Brain microvascular endothelial cell (primary cell): ENCODE results near the gene ARFGAP2.

Experiments
- DNase-seq: peaks from one replicate; pipeline ENCODE4 v3.0.0-alpha.2; 2020
- H3K27ac ChIP-seq: fragments of 250-450 bp; sonication (Bioruptor Pico); 2 replicates; pipeline ENCODE4 v1.5.1; 2020; ENCODE audit warnings: mild to moderate bottlenecking, moderate library complexity
- H3K27me3 ChIP-seq: fragments of 250-450 bp; sonication (Bioruptor Pico); replicated peaks from 2 replicates; pipeline ENCODE4 v1.5.1; 2020; ENCODE audit warnings: mild to moderate bottlenecking
- H3K36me3 ChIP-seq: fragments of 250-450 bp; sonication (Bioruptor Pico); replicated peaks from 2 replicates; pipeline ENCODE4 v1.5.1; 2020; ENCODE audit warnings: mild to moderate bottlenecking
- H3K4me3 ChIP-seq: 2 replicates; pipeline ENCODE4 v1.5.1; 2011; ENCODE audit warnings: low read depth, mild to moderate bottlenecking, control low read depth, low read length, moderate library complexity
- in situ Hi-C: cut with HindIII; loops from 2 replicates; pipeline ENCODE4 v1.10.0; 2017; ENCODE audit warnings: low sequenced_read_pairs, low pct_ligation_motif_present
- TF ChIP-seq, protein P1 (sequence below): IDR thresholded peaks from 2 replicates; pipeline ENCODE4 v1.5.1; 2011; ENCODE audit warnings: low read depth, mild to moderate bottlenecking, moderate library complexity, low read length, control low read depth, inconsistent platforms; ENCODE audit errors: missing control alignments

The ARFGAP2 gene

DNA sequence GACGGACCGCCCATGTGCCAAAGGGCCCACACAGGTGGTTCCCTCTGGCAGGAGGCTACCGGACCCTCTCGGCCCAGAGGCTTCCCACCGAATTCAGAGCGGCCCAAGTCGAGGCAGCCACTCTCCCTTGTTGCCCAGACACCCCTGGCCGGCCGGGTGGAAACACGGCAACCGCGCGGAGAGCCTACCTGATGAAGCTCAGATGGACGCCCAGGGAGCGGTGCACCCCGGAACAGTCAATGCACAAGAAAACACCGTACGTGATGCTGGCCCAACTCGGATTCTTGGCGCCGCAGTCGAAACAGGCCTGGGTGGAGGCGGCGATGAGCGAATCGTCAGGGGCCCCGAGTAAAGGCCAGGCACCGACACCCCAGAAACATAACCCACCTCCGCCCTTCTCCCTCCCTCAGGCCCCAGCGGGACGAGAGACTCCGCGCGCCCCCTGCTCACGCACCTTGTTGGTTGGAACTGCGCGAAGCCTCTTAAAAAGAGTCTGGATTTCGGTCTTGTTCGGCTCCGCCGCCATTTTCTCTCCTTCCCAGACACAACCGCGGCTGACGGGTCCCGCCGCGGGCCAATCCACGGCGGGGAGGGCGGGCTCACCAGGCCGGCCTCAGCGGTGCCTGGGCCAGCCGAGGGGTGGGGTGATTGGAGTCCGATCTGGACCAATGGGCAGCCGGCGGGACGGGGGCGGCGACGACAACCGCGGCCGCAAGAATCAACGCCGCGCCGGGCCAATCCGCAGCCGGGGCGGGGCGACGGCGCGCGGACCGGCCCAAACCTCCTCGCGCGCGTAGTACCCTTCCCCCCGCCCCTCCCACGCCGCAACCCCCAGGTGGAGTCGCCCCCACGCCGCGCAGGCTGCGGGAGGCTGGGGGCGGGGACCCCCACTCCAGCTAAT, at the start of gene ARFGAP2:
Gene ARFGAP2 (minus strand): TSS at position 552 of the 901 bp plus-strand sequence. CDS start 26 bp downstream, at position 526.
- TF ChIP-seq, protein P1, sequence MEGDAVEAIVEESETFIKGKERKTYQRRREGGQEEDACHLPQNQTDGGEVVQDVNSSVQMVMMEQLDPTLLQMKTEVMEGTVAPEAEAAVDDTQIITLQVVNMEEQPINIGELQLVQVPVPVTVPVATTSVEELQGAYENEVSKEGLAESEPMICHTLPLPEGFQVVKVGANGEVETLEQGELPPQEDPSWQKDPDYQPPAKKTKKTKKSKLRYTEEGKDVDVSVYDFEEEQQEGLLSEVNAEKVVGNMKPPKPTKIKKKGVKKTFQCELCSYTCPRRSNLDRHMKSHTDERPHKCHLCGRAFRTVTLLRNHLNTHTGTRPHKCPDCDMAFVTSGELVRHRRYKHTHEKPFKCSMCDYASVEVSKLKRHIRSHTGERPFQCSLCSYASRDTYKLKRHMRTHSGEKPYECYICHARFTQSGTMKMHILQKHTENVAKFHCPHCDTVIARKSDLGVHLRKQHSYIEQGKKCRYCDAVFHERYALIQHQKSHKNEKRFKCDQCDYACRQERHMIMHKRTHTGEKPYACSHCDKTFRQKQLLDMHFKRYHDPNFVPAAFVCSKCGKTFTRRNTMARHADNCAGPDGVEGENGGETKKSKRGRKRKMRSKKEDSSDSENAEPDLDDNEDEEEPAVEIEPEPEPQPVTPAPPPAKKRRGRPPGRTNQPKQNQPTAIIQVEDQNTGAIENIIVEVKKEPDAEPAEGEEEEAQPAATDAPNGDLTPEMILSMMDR: no peak

DNA sequence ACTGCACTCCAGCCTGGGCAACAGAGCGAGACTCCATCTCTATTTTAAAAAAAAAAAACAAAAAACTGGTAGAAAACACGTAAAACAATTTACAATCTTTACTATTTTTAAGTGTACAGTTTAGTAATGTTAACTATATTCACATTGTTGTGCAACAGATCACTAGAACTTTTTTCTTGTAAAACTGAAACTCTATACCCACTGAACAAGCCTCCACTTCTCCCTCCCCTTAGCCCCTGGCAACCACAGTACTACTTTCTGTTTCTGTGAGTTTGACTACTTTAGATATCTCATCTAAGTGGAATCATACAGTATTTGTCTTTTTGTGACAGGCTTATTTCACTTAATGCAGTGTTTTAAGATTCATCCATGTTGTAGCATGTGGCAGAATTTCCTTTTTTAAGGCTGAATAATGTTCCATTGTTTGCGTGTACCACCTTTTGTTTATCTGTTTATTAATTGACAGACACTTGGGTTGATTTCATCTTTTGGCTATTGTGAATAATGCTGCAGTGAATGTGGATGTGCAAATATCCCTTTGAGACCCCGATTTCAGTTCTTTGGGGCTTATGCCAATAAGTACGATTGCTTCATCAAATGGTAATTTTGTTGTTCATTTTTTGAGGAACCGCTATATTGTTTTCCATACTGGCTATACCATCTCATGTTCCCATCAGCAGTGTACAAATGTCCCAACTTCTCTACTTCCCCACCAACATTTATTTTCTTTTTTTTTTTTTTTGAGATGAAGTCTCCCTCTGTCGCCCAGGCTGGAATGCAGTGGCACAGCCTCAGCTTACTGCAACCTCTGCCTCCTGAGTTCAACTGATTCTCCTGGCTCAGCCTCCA, 49.1 kb upstream of the ARFGAP2 start:
- no peaks in the 10 kb centered on the region for H3K36me3 ChIP-seq
- TF ChIP-seq, protein P1: no peak
- in situ Hi-C loops: no loop called here
- DNase-seq: no peak
- no peak overlapping the region for H3K27ac ChIP-seq
- H3K27me3 ChIP-seq: no peaks in the 10 kb centered on the region
- H3K4me3 ChIP-seq: no peak overlapping the region

More for the DNA sequence above, at the start of gene ARFGAP2:
- Histone ChIP-seq H3K27ac (peak within 1 kb of the TSS; percentile 97), H3K36me3 (peaks cover 36% of the 10 kb centered on the region), H3K27me3 (no peaks in the 10 kb centered on the region), H3K4me3 (peak within 1 kb of the TSS; percentile 98)
- in situ Hi-C loops: no loop called here
- DNase-seq: peak; percentile 93

DNA sequence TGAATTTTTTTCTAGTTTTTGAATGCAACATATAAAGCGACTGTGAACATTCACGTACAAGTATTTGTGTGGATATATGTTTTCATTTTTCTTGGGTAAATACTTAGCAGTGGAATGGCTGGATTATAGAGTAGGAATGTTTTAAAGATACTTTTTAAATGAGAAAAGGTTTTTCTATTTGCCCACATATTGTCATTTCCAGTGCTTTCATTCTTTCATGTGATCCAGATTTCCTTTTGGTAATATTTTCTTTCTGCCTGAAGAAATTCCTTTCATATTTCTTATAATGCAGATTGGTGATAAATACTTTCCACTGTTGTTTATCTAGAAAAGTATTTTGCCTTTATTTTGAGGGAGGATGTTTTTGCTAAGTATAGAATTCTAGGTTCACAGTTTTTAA, 46.0 kb upstream of the ARFGAP2 start:
- Histone ChIP-seq H3K27me3 (no peaks in the 10 kb centered on the region), H3K27ac (peak overlapping the region; percentile 31), H3K36me3 (no peaks in the 10 kb centered on the region), H3K4me3 (no peak overlapping the region)
- no peak for DNase-seq
- in situ Hi-C loops: no loop called here
- TF ChIP-seq, protein P1: no peak

DNA sequence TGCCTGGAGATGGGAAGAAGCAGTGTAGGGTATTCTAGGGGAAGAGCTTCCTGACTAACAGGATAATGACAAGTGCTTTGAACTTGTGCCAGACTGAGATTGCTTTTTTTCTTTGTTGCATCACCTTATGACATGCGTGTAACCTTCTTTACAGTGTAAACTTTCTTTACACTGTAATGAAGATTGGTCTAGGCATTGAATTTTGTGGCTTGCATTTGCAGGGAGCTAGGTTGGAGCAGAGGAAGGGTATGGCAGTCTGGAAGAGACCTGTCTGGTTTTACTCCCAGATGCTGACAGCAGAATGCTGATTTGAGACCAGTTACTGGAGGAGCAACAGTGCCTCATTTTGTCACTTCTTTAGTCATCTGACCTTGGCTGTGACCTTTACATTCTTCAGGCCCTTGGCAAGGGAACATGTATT, 43.7 kb upstream of the ARFGAP2 start:
- Histone ChIP-seq H3K4me3 (no peak overlapping the region), H3K27ac (peak overlapping the region; percentile 56), H3K36me3 (no peaks in the 10 kb centered on the region), H3K27me3 (no peaks in the 10 kb centered on the region)
- TF ChIP-seq, protein P1: no peak
- in situ Hi-C loops: no loop called here
- DNase-seq: peak; percentile 85

DNA sequence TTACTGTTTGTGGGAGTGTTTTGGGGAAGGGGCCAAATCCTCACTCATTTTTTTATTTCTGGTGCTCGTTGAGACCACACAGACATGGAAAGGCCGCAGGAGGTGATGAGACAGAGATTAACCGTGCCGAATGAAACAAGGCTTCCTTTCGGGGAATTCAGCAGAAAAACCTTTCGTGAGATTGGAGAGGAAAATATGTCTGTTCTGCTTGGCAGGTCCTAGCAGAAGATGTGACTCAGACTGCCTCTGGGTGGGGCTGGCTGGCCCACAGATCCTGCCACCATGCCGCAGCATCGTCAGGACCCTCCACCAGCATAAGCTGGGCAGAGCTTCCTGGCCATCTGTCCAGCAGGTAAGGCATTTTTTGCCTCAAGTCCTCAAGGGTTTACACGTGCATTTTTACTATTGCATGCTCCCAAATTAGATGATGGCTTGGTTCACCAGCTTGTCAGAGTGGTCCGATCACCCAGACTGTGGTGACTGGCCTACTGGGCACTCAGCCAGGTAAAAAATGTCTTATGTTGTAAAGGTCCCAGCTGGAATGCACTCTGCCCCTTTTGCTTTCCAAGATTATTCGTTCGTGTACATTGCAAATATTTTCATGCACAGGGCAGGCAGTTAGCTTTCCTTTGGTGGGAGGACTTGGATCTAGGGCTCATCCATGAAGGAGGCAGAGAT, 39.6 kb upstream of the ARFGAP2 start:
- TF ChIP-seq, protein P1: peak; percentile 7

More for the DNA sequence above, 39.6 kb upstream of the ARFGAP2 start:
- Histone ChIP-seq H3K27ac (peak overlapping the region; percentile 59), H3K4me3 (peak overlapping the region; percentile 68), H3K27me3 (no peaks in the 10 kb centered on the region), H3K36me3 (no peaks in the 10 kb centered on the region)
- peak; percentile 81 for DNase-seq
- in situ Hi-C loops: no loop called here
